Aorta (tissue), 5 donors: Measurements from ENCODE around the gene ZFAND3. TPM values are rescaled to one million over a fixed set of nuclear protein-coding genes. Genes with fewer than 3 reads are reported as not detected.

ENCODE experiments used
- ATAC-seq: fragments of 200-7000 bp; cut with Tn5 transposase; one replicate; pipeline ENCODE4 v1.9.1; 2022; ENCODE audit warnings: moderate library complexity; ENCODE audit not compliant: low FRiP score
- DNase-seq, 2 donors: peaks; one replicate each; pipeline ENCODE4 v3.0.0-alpha.2; 2020
- H3K27ac ChIP-seq, 2 donors: one replicate each; pipeline ENCODE4 v1.5.1; 2013; ENCODE audit warnings: low read length in 2 of 2, mild to moderate bottlenecking in 2 of 2, moderate library complexity in 2 of 2, control low read depth in 1 of 2, inconsistent platforms in 1 of 2, low read depth in 1 of 2
- H3K27me3 ChIP-seq, 2 donors: one replicate each; pipeline ENCODE4 v1.6.1; 2013; ENCODE audit warnings: control low read depth in 1 of 2, low read length in 1 of 2, mild to moderate bottlenecking in 1 of 2, moderate library complexity in 1 of 2; ENCODE audit not compliant: insufficient read depth in 2 of 2, control insufficient read depth in 1 of 2
- H3K36me3 ChIP-seq, 2 donors: one replicate each; pipeline ENCODE4 v1.6.1; 2013; ENCODE audit warnings: control low read depth in 1 of 2, low read length in 1 of 2, mild to moderate bottlenecking in 1 of 2; ENCODE audit not compliant: insufficient read depth in 2 of 2, control insufficient read depth in 1 of 2
- H3K4me1 ChIP-seq, 2 donors: one replicate each; pipeline ENCODE4 v1.6.1; 2013; ENCODE audit warnings: low read length in 2 of 2, control low read depth in 1 of 2, mild to moderate bottlenecking in 1 of 2, moderate library complexity in 1 of 2; ENCODE audit not compliant: insufficient read depth in 2 of 2, control insufficient read depth in 1 of 2
- H3K4me3 ChIP-seq, 2 donors: one replicate each; pipeline ENCODE4 v1.5.1; 2013; ENCODE audit warnings: low read length in 2 of 2, control low read depth in 1 of 2, mild to moderate bottlenecking in 1 of 2
- H3K9me3 ChIP-seq: one replicate; pipeline ENCODE4 v1.6.1; 2013; ENCODE audit warnings: mild to moderate bottlenecking, low read length; ENCODE audit not compliant: control insufficient read depth
- WGBS, 2 donors: extraction: QIAGEN DNeasy Blood & Tissue Kit; methylation state at CpG; one replicate each; pipeline ENCODE4 v1.1.7; 2013; 5-methylcytosine and 5-hydroxymethylcytosine counted together
- intact Hi-C, 2 donors: fragments of 100-400 bp; cut with DNase I; formaldehyde crosslinking; loops; one replicate each; pipeline versions ENCODE4 v1.14.2 to v1.15.0; 2022
- polyA plus RNA-seq, 2 donors: library from polyadenylated mRNA; stranded (reverse); fragments of 200-250 nt; gene quantifications; one replicate each; pipeline ENCODE4 v1.2.3, GENCODE V29; 2013
- total RNA-seq, 2 donors: library from RNA; stranded (reverse); fragmentation: NEBNext Ultra II Directional; extraction: Animal tissue kit (Norgen Biotek cat#: 25700); gene quantifications; one replicate each; pipeline ENCODE4 v1.2.1, GENCODE V29; 2021
- donor health status: healthy with polysubstance abuse.
- donor health status: Bipolar disorder and iron deficiency.
- donor health status: DM: no; HTN: no; CAD: no.
- donor health status: DM: no; HTN: no; CAD: no.
- donor health status: DM: yes; HTN: yes; CAD: no.

The ZFAND3 gene
- total and polyA plus RNA-seq, 4 donors: 29.6 to 86.0 (median 65.1) TPM

- no peak overlapping the region for H3K27ac ChIP-seq
- ATAC-seq: no peak
- whole genome bisulfite sequencing, 2 donors: 93 to 94% methylated on average over 2 of the region's 2 CpGs
- no peak overlapping the region for H3K4me3 ChIP-seq
- no peaks in the 10 kb centered on the region for H3K9me3 ChIP-seq
- no peaks in the 10 kb centered on the region for H3K27me3 ChIP-seq
- DNase-seq: no peak
- intact Hi-C loops: no loop called here
- H3K36me3 ChIP-seq: no peaks in the 10 kb centered on the region
- H3K4me1 ChIP-seq: peaks cover 0 to 5% of the 10 kb centered on the region in 2 donors
These were observed 201.5 kb downstream of the ZFAND3 start for GRCh38 chr6:38021029-38021428.

- Histone ChIP-seq H3K4me1 (peaks cover 0 to 5% of the 10 kb centered on the region in 2 donors), H3K4me3 (no peak overlapping the region), H3K27ac (no peak overlapping the region), H3K9me3 (no peaks in the 10 kb centered on the region), H3K36me3 (no peaks in the 10 kb centered on the region), H3K27me3 (no peaks in the 10 kb centered on the region)
- ATAC-seq: no peak
- WGBS, 2 donors: 80 to 85% methylated on average over 1 of the region's 1 CpG
- no peak for DNase-seq
- intact Hi-C loops: no loop called here
These were observed 202.0 kb downstream of the ZFAND3 start for GRCh38 chr6:38021571-38021970.

GRCh38 chr6:38022688-38023087 is 203.2 kb downstream of the ZFAND3 start:
- H3K27me3 ChIP-seq: no peaks in the 10 kb centered on the region
- no peak overlapping the region for H3K4me3 ChIP-seq
- DNase-seq (no peak), ATAC-seq (no peak)
- no peaks in the 10 kb centered on the region for H3K36me3 ChIP-seq
- H3K27ac ChIP-seq: no peak overlapping the region
- whole genome bisulfite sequencing, 2 donors: 76 to 90% methylated on average over 1 of the region's 1 CpG
- intact Hi-C loops: no loop called here
- H3K9me3 ChIP-seq: no peaks in the 10 kb centered on the region
- H3K4me1 ChIP-seq: peaks cover 0 to 5% of the 10 kb centered on the region in 2 donors

- Histone ChIP-seq H3K27ac (no peak overlapping the region), H3K27me3 (no peaks in the 10 kb centered on the region), H3K4me1 (peaks cover 0 to 11% of the 10 kb centered on the region in 2 donors), H3K9me3 (no peaks in the 10 kb centered on the region), H3K36me3 (no peaks in the 10 kb centered on the region), H3K4me3 (no peak overlapping the region)
- DNase-seq (no peak), ATAC-seq (no peak)
- intact Hi-C loops: no loop called here
These were observed 205.4 kb downstream of the ZFAND3 start for GRCh38 chr6:38024908-38025307.

GRCh38 chr6:38025451-38025850 is 205.9 kb downstream of the ZFAND3 start:
- DNase-seq (no peak), ATAC-seq (no peak)
- no peaks in the 10 kb centered on the region for H3K36me3 ChIP-seq
- H3K4me3 ChIP-seq: no peak overlapping the region
- H3K4me1 ChIP-seq: peaks cover 0 to 11% of the 10 kb centered on the region in 2 donors
- intact Hi-C loops: no loop called here
- H3K27ac ChIP-seq: no peak overlapping the region
- H3K27me3 ChIP-seq: no peaks in the 10 kb centered on the region
- no peaks in the 10 kb centered on the region for H3K9me3 ChIP-seq

GRCh38 chr6:38027685-38028373 is 208.3 kb downstream of the ZFAND3 start:
- H3K27me3 ChIP-seq: no peaks in the 10 kb centered on the region
- no peak overlapping the region for H3K4me3 ChIP-seq
- WGBS, 2 donors: 94 to 98% methylated on average over 2 of the region's 2 CpGs
- no peak for DNase-seq
- intact Hi-C loops: no loop called here
- no peaks in the 10 kb centered on the region for H3K36me3 ChIP-seq
- peaks cover 0 to 9% of the 10 kb centered on the region in 2 donors for H3K4me1 ChIP-seq
- no peak overlapping the region for H3K27ac ChIP-seq
- no peaks in the 10 kb centered on the region for H3K9me3 ChIP-seq
- ATAC-seq: no peak

- H3K27me3 ChIP-seq: no peaks in the 10 kb centered on the region
- no peaks in the 10 kb centered on the region for H3K36me3 ChIP-seq
- ATAC-seq (no peak), DNase-seq (no peak)
- H3K9me3 ChIP-seq: no peaks in the 10 kb centered on the region
- H3K27ac ChIP-seq: no peak overlapping the region
- H3K4me3 ChIP-seq: no peak overlapping the region
- peaks cover 0 to 9% of the 10 kb centered on the region in 2 donors for H3K4me1 ChIP-seq
- intact Hi-C loops: no loop called here
These were observed 210.9 kb downstream of the ZFAND3 start for GRCh38 chr6:38030380-38030779.

- no peaks in the 10 kb centered on the region for H3K9me3 ChIP-seq
- no peak overlapping the region for H3K27ac ChIP-seq
- H3K4me1 ChIP-seq: peaks cover 2 to 5% of the 10 kb centered on the region in 2 donors
- no peak overlapping the region for H3K4me3 ChIP-seq
- DNase-seq (no peak), ATAC-seq (no peak)
- intact Hi-C loops: no loop called here
- no peaks in the 10 kb centered on the region for H3K27me3 ChIP-seq
- WGBS, 2 donors: 32 to 87% methylated on average over 1 of the region's 1 CpG
- no peaks in the 10 kb centered on the region for H3K36me3 ChIP-seq
These were observed 213.3 kb downstream of the ZFAND3 start for GRCh38 chr6:38032797-38033196.

GRCh38 chr6:38033442-38033982 is 214.0 kb downstream of the ZFAND3 start:
- Histone ChIP-seq H3K27ac (no peak overlapping the region), H3K4me1 (peaks cover 2 to 3% of the 10 kb centered on the region in 2 donors), H3K27me3 (no peaks in the 10 kb centered on the region), H3K36me3 (no peaks in the 10 kb centered on the region), H3K9me3 (no peaks in the 10 kb centered on the region), H3K4me3 (no peak overlapping the region)
- no peak for DNase-seq
- no peak for ATAC-seq
- WGBS, 2 donors: 85 to 87% methylated on average over 1 of the region's 1 CpG
- intact Hi-C loops: no loop called here
